Renal pelvis (tissue), 4 donors: ENCODE measurements around the gene PMEL. TPM values are rescaled to one million over a fixed set of nuclear protein-coding genes. Genes with fewer than 3 reads are reported as not detected.
"Not testable (repeated sequence)": the region's sequence is repeated elsewhere in the genome, so short reads cannot be mapped to it uniquely, and the experiment has no call there.

Experiments
- DNase-seq: peaks from one replicate; pipeline ENCODE4 v3.0.0-alpha.2; 2013
- polyA plus RNA-seq, 3 donors: library from polyadenylated mRNA; unstranded; fragments of 120-200 nt; gene quantifications; one replicate each; pipeline ENCODE4 v1.2.1, GENCODE V29; 2013; ENCODE audit not compliant: insufficient read length in 3 of 3

The PMEL gene
- polyA plus RNA-seq, 3 donors, result 3.3 to 5.2 (median 3.6) TPM

- no peak for DNase-seq
Measured at GRCh38 chr12:55925870-55926737, 39.7 kb downstream of the PMEL start.

DNA sequence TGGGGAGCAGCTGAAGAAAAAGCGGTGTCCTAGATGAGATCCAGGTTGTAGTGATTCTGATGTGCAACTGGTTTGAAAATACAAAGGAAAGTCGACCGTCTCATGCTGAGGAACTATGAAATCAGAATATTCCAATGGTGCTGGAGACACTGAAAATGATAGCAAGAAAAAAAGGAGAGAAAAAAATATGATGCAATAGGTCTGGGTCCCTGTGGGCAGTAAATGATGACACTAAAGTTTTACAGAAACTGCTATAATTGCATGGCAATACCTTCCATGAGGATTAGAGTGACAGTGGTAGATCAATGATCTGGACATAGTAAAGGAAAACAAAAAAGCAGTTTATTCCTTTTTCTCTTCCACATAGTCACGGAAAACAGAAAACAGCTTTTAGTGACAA is 40.5 kb downstream of the PMEL start:
- no peak for DNase-seq

GRCh38 chr12:55923648-55924047 is 42.2 kb downstream of the PMEL start:
- DNase-seq, result not testable (repeated sequence)

GRCh38 chr12:55922126-55922525 is 43.7 kb downstream of the PMEL start:
- no peak for DNase-seq

GRCh38 chr12:55919032-55919431 is 46.8 kb downstream of the PMEL start:
- not testable (repeated sequence) for DNase-seq

- no peak for DNase-seq
Measured at GRCh38 chr12:55915482-55915859, 50.4 kb downstream of the PMEL start.

DNA sequence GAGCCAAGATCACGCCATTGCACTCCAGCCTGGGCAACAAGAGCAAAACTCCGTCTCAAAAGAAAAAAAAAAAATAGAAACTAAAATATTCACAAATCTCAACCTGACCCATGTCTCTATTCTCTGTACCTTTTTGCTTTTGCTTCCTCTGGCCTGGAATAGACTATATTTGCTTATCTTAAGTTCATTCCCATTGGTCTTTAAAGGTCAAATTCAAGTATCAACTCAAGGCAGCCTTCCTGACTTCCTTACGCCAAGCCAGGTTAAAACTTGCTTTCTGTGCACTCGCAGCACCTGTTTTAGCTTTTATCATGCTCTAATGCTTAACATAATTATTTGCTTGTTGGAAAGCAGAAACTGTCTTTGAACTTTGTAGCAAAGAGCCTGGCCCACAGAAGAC is 52.9 kb downstream of the PMEL start:
- no peak for DNase-seq

DNA sequence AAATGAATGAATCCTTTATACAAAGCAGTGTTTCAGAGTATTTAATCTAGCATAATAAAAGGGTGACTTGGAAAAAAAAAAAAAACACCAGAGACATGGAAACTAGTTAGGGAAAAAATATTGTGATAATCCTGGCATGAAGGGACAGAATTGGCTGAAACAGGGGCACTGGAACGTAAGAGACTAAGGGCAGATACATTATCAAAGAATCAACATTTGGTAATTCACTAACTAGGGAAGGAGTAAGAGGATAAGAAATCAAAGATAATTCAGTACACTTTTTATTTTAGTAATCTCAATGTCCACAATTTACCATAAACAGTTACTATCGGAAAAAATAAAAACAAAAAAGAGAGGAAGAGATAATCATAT is 56.3 kb downstream of the PMEL start:
- DNase-seq, result no peak

- no peak for DNase-seq
Measured at GRCh38 chr12:55908726-55909512, 56.9 kb downstream of the PMEL start.

DNA sequence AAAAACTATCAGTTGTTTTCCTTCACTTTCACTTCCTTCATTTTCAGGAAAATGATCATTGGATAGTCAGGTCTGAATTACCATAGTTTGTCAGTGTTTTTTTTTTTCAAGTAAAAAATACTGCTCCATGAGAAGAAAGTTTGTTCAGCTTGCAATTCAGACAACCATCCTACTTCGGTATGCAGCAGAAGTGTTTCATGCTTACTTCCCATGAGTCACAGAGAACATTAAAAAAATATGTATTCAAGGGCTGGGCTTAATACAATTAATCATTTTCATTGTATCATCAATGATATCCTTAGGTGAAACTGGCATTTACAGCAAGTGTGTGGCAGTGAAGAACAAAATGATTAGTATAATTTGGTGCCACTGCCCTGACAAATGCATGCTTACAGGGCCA is 59.8 kb downstream of the PMEL start:
- no peak for DNase-seq

Other genes with a start within 250 kb of the PMEL start
- 100 to 1,000 TPM; 114 to 141 (median 120) TPM for gene BLOC1S1, start 250.0 kb downstream of the PMEL start, polyA plus RNA-seq
- 10 to 100 TPM; 22.2 to 41.6 (median 41.4) TPM for gene RDH5, start 245.6 kb downstream of the PMEL start, polyA plus RNA-seq
- gene CD63, start 237.0 kb downstream of the PMEL start, polyA plus RNA-seq, result 100 to 1,000 TPM; 637 to 739 (median 680) TPM
- 10 to 100 TPM; 21.3 to 24.6 (median 23.9) TPM for gene GDF11, start 222.9 kb downstream of the PMEL start, polyA plus RNA-seq
- gene SARNP, start 148.3 kb downstream of the PMEL start, polyA plus RNA-seq, result 100 to 1,000 TPM; 105 to 132 (median 112) TPM
- 10 to 100 TPM; 30.2 to 36.3 (median 34.8) TPM for gene ORMDL2, start 148.0 kb downstream of the PMEL start, polyA plus RNA-seq
- gene DNAJC14, start 136.5 kb downstream of the PMEL start, polyA plus RNA-seq, result 10 to 100 TPM; 44.8 to 46.9 (median 45.3) TPM
- gene MMP19, start 123.1 kb downstream of the PMEL start, polyA plus RNA-seq, result 1 to 10 TPM in 1 of 3 donors, under 1 TPM in 2; 0.61 to 1.2 (median 0.77) TPM
- 10 to 100 TPM; 33.2 to 41.1 (median 36.7) TPM for gene PYM1, start 38.1 kb downstream of the PMEL start, polyA plus RNA-seq
- gene DGKA, start 34.9 kb downstream of the PMEL start, polyA plus RNA-seq, result 10 to 100 TPM; 17.7 to 26.1 (median 17.7) TPM
- gene CDK2, start 788 bp upstream of the PMEL start, polyA plus RNA-seq, result 10 to 100 TPM; 60.6 to 74.6 (median 61.6) TPM
- 100 to 1,000 TPM; 149 to 175 (median 158) TPM for gene RAB5B, start 8.0 kb upstream of the PMEL start, polyA plus RNA-seq
- gene SUOX, start 31.2 kb upstream of the PMEL start, polyA plus RNA-seq, result 10 to 100 TPM; 49.5 to 56.8 (median 53.3) TPM
- 10 to 100 TPM; 15.8 to 23.6 (median 20.1) TPM for gene IKZF4, start 55.0 kb upstream of the PMEL start, polyA plus RNA-seq
- 100 to 1,000 TPM; 366 to 522 (median 513) TPM for gene RPS26, start 75.9 kb upstream of the PMEL start, polyA plus RNA-seq
- gene ERBB3, start 114.1 kb upstream of the PMEL start, polyA plus RNA-seq, result 100 to 1,000 TPM in 2 of 3 donors, 10 to 100 TPM in 1; 70.3 to 125 (median 113) TPM
- gene PA2G4, start 138.5 kb upstream of the PMEL start, polyA plus RNA-seq, result 100 to 1,000 TPM; 140 to 173 (median 148) TPM
- gene RPL41, start 150.6 kb upstream of the PMEL start, polyA plus RNA-seq, result 1,000 to 10,000 TPM; 4,623 to 5,799 (median 4,745) TPM
- gene ZC3H10, start 152.2 kb upstream of the PMEL start, polyA plus RNA-seq, result 1 to 10 TPM; 6.1 to 7.4 (median 6.9) TPM
- 10 to 100 TPM; 79.5 to 86.3 (median 81.9) TPM for gene ESYT1, start 162.2 kb upstream of the PMEL start, polyA plus RNA-seq
- gene MYL6B, start 186.5 kb upstream of the PMEL start, polyA plus RNA-seq, result 100 to 1,000 TPM; 158 to 186 (median 174) TPM
- 1,000 to 10,000 TPM; 1,644 to 2,112 (median 1,781) TPM for gene MYL6, start 192.3 kb upstream of the PMEL start, polyA plus RNA-seq
- gene SMARCC2, start 223.4 kb upstream of the PMEL start, polyA plus RNA-seq, result 100 to 1,000 TPM; 116 to 152 (median 133) TPM